Ovary (tissue), 3 donors: ENCODE results near the gene ZMIZ1.

ENCODE experiments used
- CTCF ChIP-seq, 3 donors: fragments of 450-650 bp in 2 of 3; fragments of 200-600 bp in 1 of 3; IDR thresholded peaks; one replicate each; pipeline versions ENCODE4 v1.5.1 to v1.8.0; 2016 to 2022; ENCODE audit warnings: antibody characterized with exemption in 3 of 3, mild to moderate bottlenecking in 1 of 3
- EP300 ChIP-seq: sonication (generic); formaldehyde crosslinking; IDR thresholded peaks from one replicate; pipeline ENCODE4 v1.6.1; 2017; ENCODE audit warnings: antibody characterized with exemption
- donor health status: DM: no; HTN: no; CAD: no.

- TF ChIP-seq CTCF (IDR thresholded peaks at IDR 0.05) (no peak), EP300 (no peak)
Observed at GRCh38 chr10:79203014-79203644, 134.4 kb downstream of the ZMIZ1 start.
